ENCODE data around the gene XG. TPM values are rescaled to one million over a fixed set of nuclear protein-coding genes. Genes with fewer than 3 reads are reported as not detected.
"Not testable (repeated sequence)": the region's sequence is repeated elsewhere in the genome, so short reads cannot be mapped to it uniquely, and the experiment has no call there.

XG gene
- total and polyA plus RNA-seq, 2 of the 4 experiments (the other 2 are of a cell fraction) = under 0.01 TPM; not detected in 1

DNA sequence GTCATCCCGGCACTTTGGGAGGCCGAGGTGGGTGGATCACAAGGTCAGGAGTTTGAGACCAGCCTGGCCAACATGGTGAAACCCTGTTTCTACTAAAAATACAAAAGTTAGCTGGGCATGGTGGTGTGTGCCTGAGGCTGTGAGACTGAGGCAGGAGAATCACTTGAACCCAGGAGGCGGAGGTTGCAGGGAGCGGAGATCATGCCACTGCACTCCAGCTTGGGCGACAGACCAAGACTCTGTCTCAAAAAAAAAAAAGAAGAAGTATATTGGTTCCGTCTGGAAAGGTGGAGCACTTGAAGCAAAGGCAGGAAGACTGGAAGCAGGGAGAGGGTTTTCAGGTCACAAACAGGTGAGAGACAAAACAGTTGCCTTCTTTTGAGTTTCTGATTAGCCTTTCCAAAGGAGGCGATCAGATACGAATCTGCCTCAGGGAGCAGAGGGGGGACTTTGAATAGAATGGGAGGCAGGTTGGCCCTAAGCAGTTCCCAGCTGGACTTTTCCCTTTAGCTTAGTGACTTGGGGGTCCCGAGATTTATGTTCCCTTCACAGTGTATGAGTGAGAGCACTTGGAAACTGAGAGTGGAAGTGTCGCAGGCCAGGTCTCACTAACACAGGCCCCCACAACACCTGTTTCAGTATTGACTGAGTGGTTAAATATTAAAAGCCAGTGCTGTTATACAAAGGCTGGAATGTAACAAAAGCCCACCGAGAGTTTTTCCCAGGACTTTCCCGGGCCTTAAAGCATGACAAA lies 28.8 kb downstream of the XG start:
- H3K9me1 ChIP-seq (ENCODE audit: insufficient read depth, low read length) = not testable (repeated sequence)

More for the DNA sequence above, 28.8 kb downstream of the XG start:
- dilution Hi-C loops (cut with HindIII; ENCODE audit: low sequenced_read_pairs, unreplicated experiment); H3K9ac ChIP-seq (ENCODE audit: low read depth, low read length); H2BK20ac ChIP-seq (ENCODE audit: low read depth, low read length); intact Hi-C loops (cut with micrococcal nuclease); H3K18ac ChIP-seq (ENCODE audit: low read depth, low read length); CTCF ChIA-PET; H4K8ac ChIP-seq (ENCODE audit: low read depth in 2 of 2, low read length in 2 of 2); DNase-seq; H3K4me1 ChIP-seq (ENCODE audit: control insufficient read depth, insufficient read depth, low read length); ATAC-seq (ENCODE audit: low read depth); BruUV-seq (replicated peaks); H3K4ac ChIP-seq (ENCODE audit: low read depth, low read length); H2AK5ac ChIP-seq (ENCODE audit: low read depth, low read length); H2BK5ac ChIP-seq (ENCODE audit: low read depth, low read length, poor library complexity, severe bottlenecking); H3K9me3 ChIP-seq (ENCODE audit: control insufficient read depth, insufficient read depth, low read length); H3K23ac ChIP-seq (ENCODE audit: low read depth, low read length); H3K27ac ChIP-seq (ENCODE audit: insufficient read depth, low read length); H2AFZ ChIP-seq (replicated peaks; ENCODE audit: low read length, poor library complexity); H3K79me1 ChIP-seq (ENCODE audit: low read depth in 1 of 2, low read length in 2 of 2); H3K4me3 ChIP-seq (ENCODE audit: insufficient read depth, low read depth, low read length); H3K27me3 ChIP-seq (ENCODE audit: control insufficient read depth, insufficient read depth, low read length); H3K14ac ChIP-seq (replicated peaks; ENCODE audit: low read depth, low read length); H4K20me1 ChIP-seq (ENCODE audit: insufficient read depth, low read length); H3K4me2 ChIP-seq (ENCODE audit: low read depth, low read length); H2BK120ac ChIP-seq (ENCODE audit: low read depth, low read length); H3K36me3 ChIP-seq (ENCODE audit: control insufficient read depth, insufficient read depth, low read length); POLR2A ChIA-PET (ENCODE audit: unreplicated experiment); in situ Hi-C loops (cut with MboI; ENCODE audit: low sequenced_read_pairs); H4K5ac ChIP-seq (ENCODE audit: low read depth, low read length); H2BK15ac ChIP-seq (ENCODE audit: low read depth, low read length); H2AK9ac ChIP-seq (replicated peaks; ENCODE audit: low read depth, low read length, poor library complexity); H4K91ac ChIP-seq (ENCODE audit: insufficient read depth, low read depth, low read length); H3K56ac ChIP-seq (ENCODE audit: extremely low read depth, insufficient read depth, low read length): not testable (repeated sequence)
- 69% methylated on average over 3 of the region's 12 CpGs; no CpG with 5 or more reads in 1 of the 2 experiments for WGBS, 2 experiments (ENCODE audit: extremely low coverage in 2 of 2, insufficient read length in 1 of 2)

Measured in IMR-90 (cell line).